AG10803 (cell line): ENCODE data around the gene CERK.

ENCODE experiments used
- DNase-seq: peaks from one replicate; pipeline ENCODE4 v3.0.0; 2010; ENCODE audit warnings: low read depth
- H3K4me3 ChIP-seq: 2 replicates; pipeline ENCODE4 v1.5.1; 2011; ENCODE audit warnings: mild to moderate bottlenecking, low read length, control low read depth
- CTCF ChIP-seq: conservative IDR thresholded peaks from 2 replicates; pipeline ENCODE4 v1.5.1; 2011; ENCODE audit warnings: mild to moderate bottlenecking, low read length, control low read depth, inconsistent platforms

CERK gene

GRCh38 chr22:46770151-46770641, 32.1 kb upstream of the CERK start:
- TF ChIP-seq CTCF: no peak
- no peak overlapping the region for H3K4me3 ChIP-seq
- no peak for DNase-seq

DNA sequence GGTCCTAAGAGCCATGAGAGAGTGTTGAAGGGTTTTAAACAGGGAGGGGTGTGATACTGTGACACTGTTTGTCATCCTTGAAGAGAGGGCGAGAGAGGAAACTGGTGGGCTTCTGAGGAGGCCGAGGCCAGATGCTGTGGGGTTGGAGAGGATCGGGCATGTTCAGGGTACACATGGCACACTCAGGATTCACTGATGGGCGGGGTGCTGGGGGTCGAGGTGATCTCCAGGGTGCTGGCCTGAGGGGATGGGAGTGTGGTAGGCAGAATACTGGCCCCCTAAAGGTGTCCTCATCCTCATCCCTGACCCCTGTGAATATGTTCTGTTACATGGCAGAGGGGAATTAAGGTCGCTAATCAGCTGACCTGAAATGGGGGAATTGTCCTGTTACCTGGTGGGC, 31.7 kb upstream of the CERK start:
- H3K4me3 ChIP-seq: no peak overlapping the region
- no peak for DNase-seq
- no peak for TF ChIP-seq CTCF

- DNase-seq: no peak
- no peak overlapping the region for H3K4me3 ChIP-seq
- no peak for TF ChIP-seq CTCF
Measured at GRCh38 chr22:46769191-46769675, 31.2 kb upstream of the CERK start.

DNA sequence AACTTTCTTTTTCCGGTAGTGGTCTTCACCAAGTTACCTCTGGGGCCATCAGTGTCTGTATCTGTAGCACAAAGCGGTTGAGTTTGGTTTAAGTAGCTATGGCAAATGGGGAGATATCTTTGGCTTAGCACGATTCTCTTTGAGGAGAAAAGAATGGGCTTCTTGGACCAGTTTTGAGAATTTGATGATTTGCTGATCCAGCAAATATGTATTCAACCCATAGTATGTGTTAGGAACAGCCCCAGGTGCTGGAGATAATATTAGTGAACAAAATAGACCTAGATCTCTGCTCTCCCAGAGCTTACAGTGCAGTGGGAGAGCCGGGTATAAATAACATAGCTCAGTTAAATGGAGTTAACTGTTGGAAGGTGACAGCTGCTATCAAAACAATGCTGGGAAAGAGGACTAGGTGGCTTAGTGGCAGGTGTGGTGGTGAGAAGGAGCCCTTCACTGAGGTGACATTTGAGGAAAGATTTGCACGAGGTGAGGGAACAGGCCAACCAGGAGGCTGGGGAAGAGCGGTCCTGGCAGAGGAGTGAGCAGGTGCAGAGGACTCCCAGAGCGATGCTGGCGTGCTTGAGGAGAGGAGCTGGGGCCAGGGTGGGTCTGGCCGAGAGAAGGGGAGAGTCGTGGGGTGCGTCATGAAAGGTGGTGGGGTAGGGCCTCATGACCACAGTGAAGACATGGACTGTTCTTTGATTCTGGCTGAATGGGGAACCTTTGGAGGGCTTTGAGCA, 29.4 kb upstream of the CERK start:
- no peak for DNase-seq
- TF ChIP-seq CTCF: no peak
- no peak overlapping the region for H3K4me3 ChIP-seq

DNA sequence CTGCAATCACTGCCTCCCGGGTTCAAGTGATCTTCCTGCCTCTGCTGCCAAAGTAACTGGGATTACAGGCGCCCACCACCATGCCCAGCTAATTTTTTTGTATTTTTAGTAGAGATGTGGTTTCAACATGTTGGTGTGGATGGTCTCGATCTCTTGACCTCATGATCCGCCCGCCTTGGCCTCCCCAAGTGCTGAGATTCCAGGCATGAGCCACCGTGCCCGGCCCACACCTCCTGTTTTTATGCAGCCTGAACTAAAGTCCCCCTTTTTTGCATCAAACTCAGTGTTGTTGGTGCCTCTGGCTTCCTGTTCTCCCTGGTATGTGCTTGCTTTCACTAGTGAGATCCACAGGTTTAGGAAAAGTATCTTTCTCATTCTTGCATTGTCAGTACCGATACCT, 28.6 kb upstream of the CERK start:
- no peak for DNase-seq
- no peak for TF ChIP-seq CTCF
- H3K4me3 ChIP-seq: no peak overlapping the region

DNA sequence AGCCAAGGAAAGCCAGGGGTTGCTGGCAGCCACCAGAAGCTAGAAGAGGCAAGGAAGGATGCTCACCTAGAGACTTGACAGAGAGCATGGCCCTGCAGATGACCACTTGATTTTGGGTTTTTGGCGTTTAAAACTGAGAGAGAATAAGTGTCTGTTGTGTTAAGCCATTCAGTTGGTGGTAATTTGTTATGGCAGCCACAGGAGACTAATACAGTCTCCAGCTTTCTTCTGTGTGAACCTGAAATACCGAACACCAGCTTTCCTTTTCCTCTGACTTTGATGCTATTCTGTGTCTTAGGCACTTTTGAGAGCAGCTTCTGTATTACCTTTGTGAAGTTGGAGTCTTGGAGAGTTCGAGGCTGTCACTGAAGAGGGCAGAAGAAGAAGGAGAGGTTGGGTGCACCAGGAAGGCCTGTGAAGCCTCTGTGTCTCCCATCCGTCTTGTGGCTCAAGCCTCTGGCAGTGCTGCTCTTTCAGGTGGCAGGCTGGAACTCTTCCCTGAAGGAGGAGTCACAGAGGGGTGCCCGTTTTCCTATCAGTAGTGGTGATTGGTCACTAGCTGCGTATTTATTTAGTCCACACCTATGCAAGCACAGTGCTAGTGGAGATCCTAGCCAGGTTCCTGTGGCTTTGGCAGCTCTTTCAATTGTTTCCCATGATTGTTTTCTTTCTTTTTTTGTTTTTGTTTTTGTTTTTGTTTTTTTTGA, 26.9 kb upstream of the CERK start:
- DNase-seq: no peak
- TF ChIP-seq CTCF: no peak

More for the DNA sequence above, 26.9 kb upstream of the CERK start:
- no peak overlapping the region for H3K4me3 ChIP-seq
